HepG2 (cell line): ENCODE measurements around the gene RASL10B. TPM values are rescaled to one million over a fixed set of nuclear protein-coding genes. Genes with fewer than 3 reads are reported as not detected.

Experiments
- ATAC-seq: fragments of 200-7000 bp; cut with Tn5 transposase; 3 replicates; pipeline ENCODE4 v1.9.1; 2020; ENCODE audit warnings: mild to moderate bottlenecking, moderate library complexity
- BruUV-seq: library from RNA; stranded (reverse); fragments of 400-500 nt; replicated peaks from 2 replicates; lab custom pipeline; 2021; lab: Mats Ljungman, UMichigan
- CTCF ChIA-PET: fragments of 300-600 bp; formaldehyde crosslinking; extraction: SDS; loops from one replicate; lab custom pipeline; 2021; ENCODE audit warnings: low total read pairs, inconsistent platforms, low intra/inter-chr PET ratio; lab: Yijun Ruan, JAX
- POLR2A ChIA-PET: fragments of 350-600 bp; sonication (Branson Sonifier 250); formaldehyde crosslinking; loops from one replicate; lab custom pipeline; 2020; ENCODE audit warnings: antibody characterized with exemption, inconsistent platforms; lab: Yijun Ruan, JAX
- DNase-seq: peaks from one replicate; pipeline ENCODE4 v3.0.0-alpha.2; 2015; ENCODE audit warnings: low spot score
- FAIRE-seq: peaks from 3 replicates; lab custom pipeline; 2011; peaks lifted over from hg19 to GRCh38; lab: Jason Lieb, UNC
- H2AFZ ChIP-seq: one replicate; pipeline ENCODE4 v1.6.1; 2011; ENCODE audit warnings: low read length, inconsistent platforms
- H3K27ac ChIP-seq: fragments of 300-600 bp; 3 replicates; pipeline ENCODE4 v1.8.0; 2011; ENCODE audit warnings: mixed run types, mild to moderate bottlenecking, mixed read lengths, low read length, inconsistent platforms; ENCODE audit not compliant: insufficient read depth; ENCODE audit errors: extremely low read length
- H3K27me3 ChIP-seq, 2 experiments: fragments of 200-600 bp in 1 of 2; 2 replicates in 1 of 2; 3 replicates in 1 of 2; pipeline versions ENCODE4 v1.6.0 to v1.8.0; 2011; ENCODE audit warnings: low read length in 2 of 2, mild to moderate bottlenecking in 2 of 2, moderate library complexity in 2 of 2, inconsistent platforms in 1 of 2; ENCODE audit not compliant: insufficient read depth in 2 of 2, control insufficient read depth in 1 of 2
- H3K36me3 ChIP-seq, 2 experiments: fragments of 200-600 bp in 1 of 2; replicated peaks in 1 of 2; 2 replicates in 1 of 2; 3 replicates in 1 of 2; pipeline versions ENCODE4 v1.5.1 to v1.8.0; 2011; ENCODE audit warnings: low read length in 2 of 2, inconsistent platforms in 1 of 2; ENCODE audit not compliant: insufficient read depth in 2 of 2, control insufficient read depth in 1 of 2
- H3K4me1 ChIP-seq: 2 replicates; pipeline ENCODE4 v1.5.1; 2012; ENCODE audit warnings: low read length, inconsistent platforms; ENCODE audit not compliant: insufficient read depth
- H3K4me2 ChIP-seq: 2 replicates; pipeline ENCODE4 v1.6.0; 2011; ENCODE audit warnings: low read depth, low read length, inconsistent platforms
- H3K4me3 ChIP-seq, 3 experiments: fragments of 200-600 bp in 1 of 3; sonication (generic), shearing (Covaris generic) in 1 of 3; replicated peaks in 1 of 3; 2 replicates each; pipeline ENCODE4 v1.5.1; 2011 to 2016; ENCODE audit warnings: low read length in 3 of 3, inconsistent platforms in 2 of 3, low read depth in 2 of 3, mild to moderate bottlenecking in 2 of 3, control low read depth in 1 of 3, mixed read lengths in 1 of 3; ENCODE audit not compliant: insufficient read depth in 1 of 3
- H3K79me2 ChIP-seq: one replicate; pipeline ENCODE4 v1.6.1; 2011; ENCODE audit warnings: low read length, inconsistent platforms; ENCODE audit not compliant: insufficient read depth
- H3K9ac ChIP-seq: 2 replicates; pipeline ENCODE4 v1.6.0; 2011; ENCODE audit warnings: mild to moderate bottlenecking, low read depth, low read length, inconsistent platforms; ENCODE audit not compliant: insufficient read depth
- H3K9me3 ChIP-seq: 2 replicates; pipeline ENCODE4 v1.5.1; 2012; ENCODE audit warnings: mild to moderate bottlenecking, low read length
- H4K20me1 ChIP-seq: 2 replicates; pipeline ENCODE4 v1.6.0; 2011; ENCODE audit warnings: inconsistent platforms, mild to moderate bottlenecking, low read length, moderate library complexity; ENCODE audit not compliant: insufficient read depth
- AHR ChIP-seq: IDR thresholded peaks from 2 replicates; pipeline ENCODE4 v1.6.1; 2018; ENCODE audit warnings: missing genetic modification reagents, missing compliant biosample characterization
- HDAC2 ChIP-seq: sonication (generic); formaldehyde crosslinking; IDR thresholded peaks from 2 replicates; pipeline ENCODE4 v1.4.0; 2020; ENCODE audit warnings: missing genetic modification reagents
- HNRNPK ChIP-seq: fragments of 200-400 bp; formaldehyde crosslinking; IDR thresholded peaks from 2 replicates; pipeline ENCODE4 v1.6.1; 2018; ENCODE audit warnings: low read length, low read depth, moderate library complexity, mild to moderate bottlenecking; ENCODE audit not compliant: poor library complexity, severe bottlenecking
- HNRNPUL1 ChIP-seq: fragments of 200-400 bp; formaldehyde crosslinking; IDR thresholded peaks from 2 replicates; pipeline ENCODE4 v1.6.1; 2017; ENCODE audit warnings: low read depth, mild to moderate bottlenecking, low read length, moderate library complexity
- KDM3A ChIP-seq: IDR thresholded peaks from 2 replicates; pipeline ENCODE4 v1.6.1; 2018; ENCODE audit warnings: low read depth, missing compliant biosample characterization
- RORA ChIP-seq: sonication (generic); formaldehyde crosslinking; IDR thresholded peaks from 2 replicates; pipeline ENCODE4 v1.5.0; 2020; ENCODE audit warnings: mild to moderate bottlenecking, missing genetic modification reagents, moderate library complexity
- TSC22D2 ChIP-seq: sonication (generic); formaldehyde crosslinking; IDR thresholded peaks from 2 replicates; pipeline ENCODE4 v1.5.1; 2020; ENCODE audit warnings: missing genetic modification reagents, mild to moderate bottlenecking, borderline replicate concordance
- ZNF138 ChIP-seq: sonication (generic); formaldehyde crosslinking; IDR thresholded peaks from 2 replicates; pipeline ENCODE4 v1.5.0; 2020; ENCODE audit warnings: mild to moderate bottlenecking, low read depth, missing genetic modification reagents
- ZNF547 ChIP-seq: sonication (generic); formaldehyde crosslinking; IDR thresholded peaks from 2 replicates; pipeline ENCODE4 v1.5.1; 2020; ENCODE audit warnings: mild to moderate bottlenecking, missing genetic modification reagents
- ZNF614 ChIP-seq: IDR thresholded peaks from 2 replicates; pipeline ENCODE4 v1.6.1; 2018; ENCODE audit warnings: missing biosample characterization, missing genetic modification reagents, inconsistent platforms, borderline replicate concordance
- ZNF773 ChIP-seq: sonication (generic); formaldehyde crosslinking; IDR thresholded peaks from 2 replicates; pipeline ENCODE4 v1.4.0; 2020; ENCODE audit warnings: missing genetic modification reagents, borderline replicate concordance
- WGBS: methylation state at CpG from one replicate; pipeline ENCODE4 v1.1.6; 2017; ENCODE audit warnings: low lambda C conversion rate; 5-methylcytosine and 5-hydroxymethylcytosine counted together
- in situ Hi-C: cut with HindIII; loops from 2 replicates; pipeline ENCODE4 v1.10.0; 2017; ENCODE audit warnings: low pct_unique_long_range_greater_than_20kb; ENCODE audit not compliant: extremely low pct_ligation_motif_present
- intact Hi-C: fragments of 100-400 bp; cut with micrococcal nuclease; formaldehyde crosslinking; loops from one replicate; pipeline ENCODE4 v1.10.0; 2022; ENCODE audit not compliant: unreplicated experiment
- polyA plus RNA-seq, 8 experiments: library from polyadenylated mRNA; depleted of rRNA in 3 of 8; stranded (reverse) in 7 of 8; unstranded in 1 of 8; fragments of >200 nt; fragmentation: Illumina TruSeq in 4 of 8; extraction: Trizol in 4 of 8; gene quantifications; 2 replicates each; pipeline versions ENCODE4 v1.2.1 to v1.2.3, GENCODE V29; 2011 to 2016; ENCODE audit warnings: low read depth in 4 of 8, missing spikeins in 1 of 8, mixed read lengths in 1 of 8; ENCODE audit not compliant: insufficient read depth in 1 of 8
- total RNA-seq, 5 experiments: library from RNA; depleted of rRNA; stranded (reverse); fragments of >200 nt; fragmentation: Illumina TruSeq; extraction: Trizol; gene quantifications; 2 replicates each; pipeline ENCODE4 v1.2.3, GENCODE V29; 2016; ENCODE audit warnings: low read depth in 1 of 5

RASL10B gene
- total and polyA plus RNA-seq, 2 of the 13 experiments (the other 11 are each of a cell fraction or from before 2014, with no cell fraction given), result 8.8 to 11.0 TPM

- Histone ChIP-seq H3K9ac (peak overlapping the region; percentile 34; the same call in 1 of the 2 replicates), H3K79me2 (no peaks in the 10 kb centered on the region), H3K36me3 (no peaks in the 10 kb centered on the region), H3K4me2 (peak overlapping the region; percentile 86), H3K4me3 (peak overlapping the region in 2 of 3 experiments; percentile 27 to 76; a peak in 2 of 6 replicates), H3K27ac (no peak overlapping the region), H3K9me3 (no peaks in the 10 kb centered on the region), H3K27me3 (peaks cover 3 to 33% of the 10 kb centered on the region in 2 experiments; a peak in 3 of 5 replicates), H4K20me1 (no peaks in the 10 kb centered on the region), H2AFZ (no peak overlapping the region), H3K4me1 (peaks cover 28% of the 10 kb centered on the region)
- ChIA-PET CTCF (interaction anchor here (1.0 to 3.0 kb wide), 4 partner anchors 16 to 152 kb away, joined by 3 to 50 read pairs (median 16); partner anchors contain the start of gene TAF15), POLR2A (interaction anchor here (0.8 to 4.5 kb wide), 4 partner anchors 11 to 185 kb away, joined by 4 to 60 read pairs (median 5); partner anchors contain the start of genes GAS2L2, PEX12, RASL10B and TAF15)
- no peak for TF ChIP-seq HDAC2
- no peak for TF ChIP-seq KDM3A (CRISPR knock-in tag)
- TF ChIP-seq AHR (CRISPR knock-in tag), result no peak
- TF ChIP-seq HNRNPK, result no peak
- BruUV-seq, result no TSS peak
- FAIRE-seq (no peak), DNase-seq (no peak), ATAC-seq (no peak)
- intact Hi-C loops (loop anchor here (1.0 kb wide), 2 partner anchors 41 to 46 kb away; partner anchors contain the start of gene TAF15), in situ Hi-C loops (loop anchor here (5.0 kb wide), 1 partner anchor 44 kb away; the partner anchor contains the start of gene TAF15)
- WGBS, result 33% methylated on average over 16 of the region's 17 CpGs
Measured at GRCh38 chr17:35763767-35764122, 32.3 kb downstream of the RASL10B start.

GRCh38 chr17:35764123-35764991 is 32.9 kb downstream of the RASL10B start:
- H3K9ac ChIP-seq, result peak overlapping the region; percentile 34; the same call in 1 of the 2 replicates
- peaks cover 3 to 33% of the 10 kb centered on the region in 2 experiments; a peak in 3 of 5 replicates for H3K27me3 ChIP-seq
- no peak for FAIRE-seq
- H3K36me3 ChIP-seq, result no peaks in the 10 kb centered on the region
- H3K4me3 ChIP-seq, result peak overlapping the region; percentile 26 to 76 (median 52); a peak in 5 of 6 replicates
- no peak overlapping the region for H3K27ac ChIP-seq
- peak; percentile 78 for DNase-seq
- H3K4me1 ChIP-seq, result peaks cover 28% of the 10 kb centered on the region
- no peak overlapping the region for H2AFZ ChIP-seq
- in situ Hi-C loops (loop anchor here (5.0 kb wide), 1 partner anchor 43 kb away; the partner anchor contains the start of gene TAF15), intact Hi-C loops (loop anchor here (1.0 kb wide), 2 partner anchors 40 to 45 kb away; partner anchors contain the start of gene TAF15)
- H3K9me3 ChIP-seq, result no peaks in the 10 kb centered on the region
- POLR2A ChIA-PET, result interaction anchor here (0.8 to 4.5 kb wide), 4 partner anchors 11 to 186 kb away, joined by 4 to 60 read pairs (median 5); partner anchors contain the start of genes GAS2L2, PEX12, RASL10B and TAF15
- H4K20me1 ChIP-seq, result no peaks in the 10 kb centered on the region
- CTCF ChIA-PET, result interaction anchor here (1.0 to 3.0 kb wide), 4 partner anchors 17 to 152 kb away, joined by 3 to 50 read pairs (median 16); partner anchors contain the start of gene TAF15
- H3K79me2 ChIP-seq, result no peaks in the 10 kb centered on the region
- no TSS peak for BruUV-seq
- ATAC-seq, result peak; percentile 93
- peak overlapping the region; percentile 86 for H3K4me2 ChIP-seq
- 6% methylated on average over 25 of the region's 75 CpGs for WGBS
- peak; percentile 36; the same call in 1 of the 2 replicates for TF ChIP-seq ZNF614 (CRISPR knock-in tag)
- no peak for TF ChIP-seq RORA
- peak; percentile 66; the same call in 1 of the 2 replicates for TF ChIP-seq ZNF138
- peak; percentile 32; the same call in 1 of the 2 replicates for TF ChIP-seq ZNF547 (CRISPR knock-in tag)
- TF ChIP-seq ZNF773 (CRISPR knock-in tag), result peak; percentile 91; the same call in 1 of the 2 replicates
- TF ChIP-seq HNRNPUL1, result no peak
- 0 out of 2 replicates have a peak, but pooled peaks have one; percentile 72 for TF ChIP-seq TSC22D2 (CRISPR knock-in tag)
